Stimulated activated CD4-positive, alpha-beta T cell treated with anti-CD3 and anti-CD28 coated beads, TNF-alpha, amount 100 ng/mL, for 1 hour (primary cell): ENCODE results near the gene PHAF1.

Experiments
- DNase-seq, 3 donors: peaks; one replicate each; pipeline ENCODE4 v3.0.0-alpha.2; 2020; ENCODE audit warnings: low read depth in 3 of 3, low spot score in 1 of 3

Gene PHAF1

GRCh38 chr16:67177743-67178699, 68.3 kb downstream of the PHAF1 start:
- no peak for DNase-seq

- DNase-seq, result no peak
Measured at GRCh38 chr16:67179421-67180080, 69.8 kb downstream of the PHAF1 start.

GRCh38 chr16:67180166-67180565, 70.4 kb downstream of the PHAF1 start:
- DNase-seq, result no peak

- DNase-seq, result no peak
Measured at GRCh38 chr16:67181346-67181745, 71.6 kb downstream of the PHAF1 start.

GRCh38 chr16:67182288-67182687, 72.5 kb downstream of the PHAF1 start:
- DNase-seq, result no peak

GRCh38 chr16:67183284-67183626, 73.5 kb downstream of the PHAF1 start:
- no peak for DNase-seq

GRCh38 chr16:67183627-67184452, 74.1 kb downstream of the PHAF1 start, which contains the start of gene MATCAP1:
Gene MATCAP1 (minus strand): TSS chr16:67183963. CDS start chr16:67180610, 3,353 bp downstream.
- peak; percentile 79 to 83 (median 82) for DNase-seq

GRCh38 chr16:67184453-67184994, 74.8 kb downstream of the PHAF1 start:
- DNase-seq, result no peak

- DNase-seq, result peak; percentile 46 to 76 (median 56)
Measured at GRCh38 chr16:67184995-67185650, 75.4 kb downstream of the PHAF1 start.

- no peak for DNase-seq
Measured at GRCh38 chr16:67185651-67186134, 76.0 kb downstream of the PHAF1 start.

- no peak for DNase-seq
Measured at GRCh38 chr16:67186550-67186950, 76.8 kb downstream of the PHAF1 start.

- no peak for DNase-seq
Measured at GRCh38 chr16:67187175-67187890, 77.6 kb downstream of the PHAF1 start.

- no peak for DNase-seq
Measured at GRCh38 chr16:67188323-67188722, 78.6 kb downstream of the PHAF1 start.

- DNase-seq, result no peak
Measured at GRCh38 chr16:67188798-67189197, 79.1 kb downstream of the PHAF1 start.

GRCh38 chr16:67190041-67190440, 80.3 kb downstream of the PHAF1 start, which contains the start of gene EXOC3L1:
Gene EXOC3L1 (minus strand): TSS chr16:67190136. CDS start chr16:67189676, 460 bp downstream.
- DNase-seq, result no peak

- no peak for DNase-seq
Measured at GRCh38 chr16:67190448-67191399, 81.0 kb downstream of the PHAF1 start.

- DNase-seq, result no peak
Measured at GRCh38 chr16:67191411-67191994, 81.8 kb downstream of the PHAF1 start.
